ENCODE results near the gene PHC3.

Gene PHC3

GRCh38 chr3:170098753-170099152 lies 82.8 kb downstream of the PHC3 start:
- no peak for DNase-seq (ENCODE audit: extremely low spot score)
- TF ChIP-seq LEF1 (IDR thresholded peaks at IDR 0.05; ENCODE audit: borderline replicate concordance) (no peak), ELF4 (IDR thresholded peaks at IDR 0.05) (no peak), NFRKB (IDR thresholded peaks at IDR 0.05) (no peak), HDGF (IDR thresholded peaks at IDR 0.05; ENCODE audit: borderline replicate concordance) (no peak), FOXK2 (IDR thresholded peaks at IDR 0.05) (no peak), TARDBP (IDR thresholded peaks at IDR 0.05) (no peak)
- POLR2A ChIA-PET: no interaction called here
- CTCF ChIA-PET: no interaction called here

- no peak for DNase-seq (ENCODE audit: extremely low spot score)
- POLR2A ChIA-PET: no interaction called here
- TF ChIP-seq FOXM1 (IDR thresholded peaks at IDR 0.05; ENCODE audit: borderline replicate concordance): no peak
- no peak for TF ChIP-seq FOXA1 (IDR thresholded peaks at IDR 0.05)
- TF ChIP-seq ARNT (IDR thresholded peaks at IDR 0.05): no peak
- TF ChIP-seq FOXK2 (IDR thresholded peaks at IDR 0.05): no peak
- no peak for TF ChIP-seq LEF1 (IDR thresholded peaks at IDR 0.05; ENCODE audit: borderline replicate concordance)
- no peak for TF ChIP-seq HDGF (IDR thresholded peaks at IDR 0.05; ENCODE audit: borderline replicate concordance)
- no peak for TF ChIP-seq SP1 (IDR thresholded peaks at IDR 0.05)
- no peak for TF ChIP-seq TARDBP (IDR thresholded peaks at IDR 0.05)
- TF ChIP-seq PKNOX1 (IDR thresholded peaks at IDR 0.05): no peak
- CTCF ChIA-PET: no interaction called here
These were observed 85.2 kb downstream of the PHC3 start for GRCh38 chr3:170096342-170096741.

DNA sequence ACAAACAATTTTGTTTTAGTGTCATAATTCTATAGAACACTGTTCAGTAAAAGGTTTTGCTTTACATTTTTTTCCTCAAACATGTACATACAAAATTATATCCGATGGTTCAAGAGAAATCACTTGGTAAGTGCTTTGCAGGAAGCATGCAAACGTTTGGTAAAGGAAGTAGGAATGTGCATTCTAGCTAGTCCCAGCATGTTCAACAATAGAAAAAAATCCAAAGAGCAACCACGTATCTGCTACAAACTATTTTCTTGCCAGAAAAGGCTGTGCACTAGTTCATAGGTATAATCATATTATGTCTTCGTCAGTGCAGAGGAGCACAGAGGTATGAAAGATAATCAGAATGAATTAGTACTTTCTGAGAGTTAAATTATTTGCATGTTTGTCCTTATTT lies 85.8 kb downstream of the PHC3 start:
- TF ChIP-seq SP1 (IDR thresholded peaks at IDR 0.05) (no peak), FOXM1 (IDR thresholded peaks at IDR 0.05; ENCODE audit: borderline replicate concordance) (no peak), L3MBTL2 (conservative IDR thresholded peaks at IDR 0.05) (no peak), HDGF (IDR thresholded peaks at IDR 0.05; ENCODE audit: borderline replicate concordance) (no peak), CTBP1 (IDR thresholded peaks at IDR 0.05; ENCODE audit: borderline replicate concordance) (no peak), FOXK2 (IDR thresholded peaks at IDR 0.05) (no peak), ARNT (IDR thresholded peaks at IDR 0.05) (no peak)
- POLR2A ChIA-PET: no interaction called here
- CTCF ChIA-PET: no interaction called here
- DNase-seq (ENCODE audit: extremely low spot score): no peak

DNA sequence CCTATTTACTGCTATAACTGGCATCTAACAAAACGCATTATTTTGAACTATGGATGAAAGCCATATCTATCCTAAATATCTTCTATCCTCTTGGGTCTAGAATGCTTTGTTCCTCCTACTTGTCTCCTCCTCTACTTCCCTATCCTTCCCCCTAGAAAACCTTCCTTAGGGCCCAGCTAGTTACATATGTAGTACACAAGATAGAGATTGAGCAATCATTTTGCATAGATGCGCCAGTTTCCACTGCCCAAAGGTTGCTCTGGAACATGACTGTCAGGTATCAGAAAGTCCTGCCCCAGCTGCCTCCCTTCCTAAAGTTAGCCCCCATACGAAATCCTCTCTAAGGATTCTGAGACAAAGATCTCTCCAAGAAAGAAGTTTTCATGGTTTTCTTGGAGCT lies 88.6 kb downstream of the PHC3 start:
- ChIA-PET POLR2A (no interaction called here), CTCF (no interaction called here)
- no peak for DNase-seq (ENCODE audit: extremely low spot score)
- no peak for TF ChIP-seq HDGF (IDR thresholded peaks at IDR 0.05; ENCODE audit: borderline replicate concordance)
- TF ChIP-seq NFRKB (IDR thresholded peaks at IDR 0.05): no peak
- no peak for TF ChIP-seq PKNOX1 (IDR thresholded peaks at IDR 0.05)
- TF ChIP-seq SP1 (IDR thresholded peaks at IDR 0.05): no peak
- no peak for TF ChIP-seq FOXA1 (IDR thresholded peaks at IDR 0.05)
- no peak for TF ChIP-seq FOXM1 (IDR thresholded peaks at IDR 0.05; ENCODE audit: borderline replicate concordance)

GRCh38 chr3:170090601-170090981 lies 90.9 kb downstream of the PHC3 start:
- no peak for TF ChIP-seq FOXM1 (IDR thresholded peaks at IDR 0.05; ENCODE audit: borderline replicate concordance)
- TF ChIP-seq L3MBTL2 (conservative IDR thresholded peaks at IDR 0.05): no peak
- no peak for TF ChIP-seq FOXK2 (IDR thresholded peaks at IDR 0.05)
- no peak for TF ChIP-seq ARNT (IDR thresholded peaks at IDR 0.05)
- no peak for TF ChIP-seq TARDBP (IDR thresholded peaks at IDR 0.05)
- TF ChIP-seq NFRKB (IDR thresholded peaks at IDR 0.05): no peak
- TF ChIP-seq SUZ12 (IDR thresholded peaks at IDR 0.05): no peak
- TF ChIP-seq FOXA1 (IDR thresholded peaks at IDR 0.05): no peak
- TF ChIP-seq SP1 (IDR thresholded peaks at IDR 0.05): no peak
- TF ChIP-seq CTBP1 (IDR thresholded peaks at IDR 0.05; ENCODE audit: borderline replicate concordance): no peak
- TF ChIP-seq LEF1 (IDR thresholded peaks at IDR 0.05; ENCODE audit: borderline replicate concordance): no peak
- no peak for TF ChIP-seq ELF4 (IDR thresholded peaks at IDR 0.05)
- CTCF ChIA-PET: no interaction called here
- POLR2A ChIA-PET: no interaction called here
- no peak for DNase-seq (ENCODE audit: extremely low spot score)

- CTCF ChIA-PET: no interaction called here
- no peak for DNase-seq (ENCODE audit: extremely low spot score)
- POLR2A ChIA-PET: no interaction called here
- no peak for TF ChIP-seq FOXA1 (IDR thresholded peaks at IDR 0.05)
- no peak for TF ChIP-seq TARDBP (IDR thresholded peaks at IDR 0.05)
- TF ChIP-seq LEF1 (IDR thresholded peaks at IDR 0.05; ENCODE audit: borderline replicate concordance): no peak
- no peak for TF ChIP-seq FOXM1 (IDR thresholded peaks at IDR 0.05; ENCODE audit: borderline replicate concordance)
- no peak for TF ChIP-seq SUZ12 (IDR thresholded peaks at IDR 0.05)
- no peak for TF ChIP-seq ELF4 (IDR thresholded peaks at IDR 0.05)
- TF ChIP-seq PKNOX1 (IDR thresholded peaks at IDR 0.05): no peak
- TF ChIP-seq SP1 (IDR thresholded peaks at IDR 0.05): no peak
- TF ChIP-seq BHLHE40 (IDR thresholded peaks at IDR 0.05; ENCODE audit: borderline replicate concordance): no peak
- no peak for TF ChIP-seq L3MBTL2 (conservative IDR thresholded peaks at IDR 0.05)
These were observed 91.5 kb downstream of the PHC3 start for GRCh38 chr3:170089862-170090600.

DNA sequence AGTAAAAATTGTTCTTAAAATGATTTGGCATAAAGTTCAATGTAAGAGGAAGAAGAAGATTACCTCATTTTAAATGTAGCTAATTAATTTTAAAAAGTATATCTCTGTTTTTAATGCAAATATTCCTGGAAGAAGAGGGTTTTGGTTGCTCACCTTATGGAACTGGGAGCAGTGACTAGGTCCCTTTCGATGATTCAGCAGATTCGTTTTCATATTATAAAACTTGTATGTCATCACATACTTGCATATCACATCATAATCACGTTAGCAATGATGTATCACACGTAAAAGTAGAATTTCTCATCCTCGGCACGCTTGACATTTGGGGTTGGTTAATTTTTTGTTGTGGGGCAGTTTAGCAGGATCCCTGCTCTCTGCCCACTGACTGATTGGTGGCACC lies 96.1 kb downstream of the PHC3 start:
- ChIA-PET POLR2A (no interaction called here), CTCF (no interaction called here)
- DNase-seq (ENCODE audit: extremely low spot score): no peak
- no peak for TF ChIP-seq HDGF (IDR thresholded peaks at IDR 0.05; ENCODE audit: borderline replicate concordance)
- no peak for TF ChIP-seq ELF4 (IDR thresholded peaks at IDR 0.05)
- TF ChIP-seq NFRKB (IDR thresholded peaks at IDR 0.05): no peak
